ENCODE results near the gene C16orf89. TPM values are rescaled to one million over a fixed set of nuclear protein-coding genes. Genes with fewer than 3 reads are reported as not detected.
"Not testable (repeated sequence)": the region's sequence is repeated elsewhere in the genome, so short reads cannot be mapped to it uniquely, and the experiment has no call there.

C16orf89 gene
- total RNA-seq, 2 experiments from 2014 or later = not detected

- H3K27ac ChIP-seq (ENCODE audit: low read depth in 1 of 2, low read length in 2 of 2); H3K27ac Mint-ChIP-seq; CTCF ChIA-PET: not testable (repeated sequence)
Measured at GRCh38 chr16:5088086-5088790, 22.5 kb upstream of the C16orf89 start.

GRCh38 chr16:5085716-5086115, 20.0 kb upstream of the C16orf89 start:
- DNase-seq; H3K9me3 Mint-ChIP-seq; H3K27ac Mint-ChIP-seq; H3K27ac ChIP-seq (ENCODE audit: low read depth in 1 of 2, low read length in 2 of 2); H3K27me3 ChIP-seq (ENCODE audit: control insufficient read depth in 1 of 2, insufficient read depth in 2 of 2, low read length in 2 of 2); ATAC-seq (ENCODE audit: poor library complexity); H3K9me3 ChIP-seq (ENCODE audit: control insufficient read depth in 1 of 2, insufficient read depth in 1 of 2, low read length in 2 of 2); H3K27me3 Mint-ChIP-seq; H3K4me1 Mint-ChIP-seq (ENCODE audit: low read depth); H3K4me3 Mint-ChIP-seq; H3K4me3 ChIP-seq (ENCODE audit: low read length); POLR2A ChIA-PET; H3K4me1 ChIP-seq (ENCODE audit: insufficient read depth, low read length): not testable (repeated sequence)
- H3K36me3 ChIP-seq (ENCODE audit: insufficient read depth, low read length) = peaks cover 24% of the 10 kb centered on the region
- CTCF ChIA-PET = interaction anchor here (1.3 kb wide), 1 partner anchor 29 kb away, joined by 4 read pairs; no protein-coding TSS in a partner anchor
- H3K36me3 Mint-ChIP-seq (ENCODE audit: low read depth) = peaks cover 48% of the 10 kb centered on the region
- intact Hi-C loops (cut with DNase I, micrococcal nuclease) = loop anchor here (2.0 to 5.0 kb wide), 2 partner anchors 51 to 473 kb away; partner anchors contain the start of gene UBALD1 (in 1 of the 2)

More at GRCh38 chr16:5088086-5088790, 22.5 kb upstream of the C16orf89 start:
- intact Hi-C loops (cut with DNase I, micrococcal nuclease) = loop anchor here in 1 of 2 experiments (5.0 kb wide), 1 partner anchor 476 kb away; the partner anchor contains the start of gene UBALD1
- H3K4me1 Mint-ChIP-seq (ENCODE audit: low read depth); H3K27me3 Mint-ChIP-seq; H3K27me3 ChIP-seq (ENCODE audit: control insufficient read depth in 1 of 2, insufficient read depth in 2 of 2, low read length in 2 of 2); DNase-seq; ATAC-seq (ENCODE audit: poor library complexity); H3K4me3 ChIP-seq (ENCODE audit: low read length); H3K4me3 Mint-ChIP-seq; H3K9me3 ChIP-seq (ENCODE audit: control insufficient read depth in 1 of 2, insufficient read depth in 1 of 2, low read length in 2 of 2); POLR2A ChIA-PET; H3K9me3 Mint-ChIP-seq; H3K4me1 ChIP-seq (ENCODE audit: insufficient read depth, low read length): not testable (repeated sequence)
- peaks cover 37% of the 10 kb centered on the region for H3K36me3 Mint-ChIP-seq (ENCODE audit: low read depth)
- H3K36me3 ChIP-seq (ENCODE audit: insufficient read depth, low read length) = peaks cover 19% of the 10 kb centered on the region

GRCh38 chr16:5084802-5085201, 19.0 kb upstream of the C16orf89 start:
- H3K27me3 ChIP-seq (ENCODE audit: control insufficient read depth in 1 of 2, insufficient read depth in 2 of 2, low read length in 2 of 2); H3K27ac ChIP-seq (ENCODE audit: low read depth in 1 of 2, low read length in 2 of 2); H3K4me3 Mint-ChIP-seq; H3K9me3 ChIP-seq (ENCODE audit: control insufficient read depth in 1 of 2, insufficient read depth in 1 of 2, low read length in 2 of 2); H3K4me1 Mint-ChIP-seq (ENCODE audit: low read depth); H3K9me3 Mint-ChIP-seq; H3K4me1 ChIP-seq (ENCODE audit: insufficient read depth, low read length); ATAC-seq (ENCODE audit: poor library complexity); H3K27me3 Mint-ChIP-seq; H3K4me3 ChIP-seq (ENCODE audit: low read length): not testable (repeated sequence)
- ChIA-PET CTCF (interaction anchor here (0.7 to 1.3 kb wide), 5 partner anchors 12 to 236 kb away, joined by 3 to 5 read pairs (median 4); partner anchors contain the start of gene NAGPA), POLR2A (interaction anchor here (1.0 kb wide), 1 partner anchor 51 kb away, joined by 4 read pairs; the partner anchor contains the start of gene NAGPA)
- H3K27ac Mint-ChIP-seq = peak overlapping the region; percentile 4
- peak; percentile 65 for TF ChIP-seq CTCF (IDR thresholded peaks at IDR 0.05)
- H3K36me3 ChIP-seq (ENCODE audit: insufficient read depth, low read length) = peaks cover 28% of the 10 kb centered on the region
- peaks cover 54% of the 10 kb centered on the region for H3K36me3 Mint-ChIP-seq (ENCODE audit: low read depth)
- DNase-seq = peak in 13 of 14 experiments; percentile 39 to 73 (median 49)
- intact Hi-C loops (cut with DNase I, micrococcal nuclease) = loop anchor here (2.0 to 5.0 kb wide), 2 partner anchors 50 to 473 kb away; partner anchors contain the start of gene UBALD1 (in 1 of the 2)

- H3K4me3 Mint-ChIP-seq; H3K9me3 ChIP-seq (ENCODE audit: control insufficient read depth in 1 of 2, insufficient read depth in 1 of 2, low read length in 2 of 2); H3K4me1 ChIP-seq (ENCODE audit: insufficient read depth, low read length); H3K9me3 Mint-ChIP-seq; H3K27me3 Mint-ChIP-seq; ATAC-seq (ENCODE audit: poor library complexity); H3K4me1 Mint-ChIP-seq (ENCODE audit: low read depth); H3K27ac Mint-ChIP-seq; DNase-seq; H3K27ac ChIP-seq (ENCODE audit: low read depth in 1 of 2, low read length in 2 of 2); H3K4me3 ChIP-seq (ENCODE audit: low read length); H3K27me3 ChIP-seq (ENCODE audit: control insufficient read depth in 1 of 2, insufficient read depth in 2 of 2, low read length in 2 of 2): not testable (repeated sequence)
- intact Hi-C loops (cut with DNase I, micrococcal nuclease) = loop anchor here in 1 of 2 experiments (2.0 kb wide), 1 partner anchor 49 kb away; no protein-coding TSS in a partner anchor
- peaks cover 26% of the 10 kb centered on the region for H3K36me3 ChIP-seq (ENCODE audit: insufficient read depth, low read length)
- ChIA-PET CTCF (interaction anchor here (0.7 to 1.3 kb wide), 5 partner anchors 12 to 236 kb away, joined by 3 to 5 read pairs (median 4); partner anchors contain the start of gene NAGPA), POLR2A (interaction anchor here (1.0 kb wide), 1 partner anchor 51 kb away, joined by 4 read pairs; the partner anchor contains the start of gene NAGPA)
- peaks cover 57% of the 10 kb centered on the region for H3K36me3 Mint-ChIP-seq (ENCODE audit: low read depth)
Measured at GRCh38 chr16:5084099-5084731, 18.5 kb upstream of the C16orf89 start.

- intact Hi-C loops (cut with DNase I, micrococcal nuclease) = loop anchor here in 1 of 2 experiments (2.0 kb wide), 1 partner anchor 49 kb away; no protein-coding TSS in a partner anchor
- H3K27ac ChIP-seq (ENCODE audit: low read depth in 1 of 2, low read length in 2 of 2); ATAC-seq (ENCODE audit: poor library complexity); H3K9me3 Mint-ChIP-seq; H3K9me3 ChIP-seq (ENCODE audit: control insufficient read depth in 1 of 2, insufficient read depth in 1 of 2, low read length in 2 of 2); H3K27me3 Mint-ChIP-seq; H3K27me3 ChIP-seq (ENCODE audit: control insufficient read depth in 1 of 2, insufficient read depth in 2 of 2, low read length in 2 of 2); DNase-seq; H3K4me1 Mint-ChIP-seq (ENCODE audit: low read depth); POLR2A ChIA-PET; H3K4me1 ChIP-seq (ENCODE audit: insufficient read depth, low read length); H3K4me3 ChIP-seq (ENCODE audit: low read length); H3K4me3 Mint-ChIP-seq; CTCF ChIA-PET; H3K27ac Mint-ChIP-seq: not testable (repeated sequence)
- H3K36me3 ChIP-seq (ENCODE audit: insufficient read depth, low read length) = peaks cover 30% of the 10 kb centered on the region
- peaks cover 57% of the 10 kb centered on the region for H3K36me3 Mint-ChIP-seq (ENCODE audit: low read depth)
Measured at GRCh38 chr16:5083646-5084045, 17.9 kb upstream of the C16orf89 start.

- H3K4me1 Mint-ChIP-seq (ENCODE audit: low read depth); H3K4me1 ChIP-seq (ENCODE audit: insufficient read depth, low read length); H3K4me3 ChIP-seq (ENCODE audit: low read length); H3K27me3 ChIP-seq (ENCODE audit: control insufficient read depth in 1 of 2, insufficient read depth in 2 of 2, low read length in 2 of 2); DNase-seq; H3K27me3 Mint-ChIP-seq; POLR2A ChIA-PET; intact Hi-C loops (cut with DNase I, micrococcal nuclease); ATAC-seq (ENCODE audit: poor library complexity); H3K9me3 ChIP-seq (ENCODE audit: control insufficient read depth in 1 of 2, insufficient read depth in 1 of 2, low read length in 2 of 2); H3K27ac Mint-ChIP-seq; CTCF ChIA-PET; H3K27ac ChIP-seq (ENCODE audit: low read depth in 1 of 2, low read length in 2 of 2); H3K4me3 Mint-ChIP-seq; H3K9me3 Mint-ChIP-seq: not testable (repeated sequence)
- peaks cover 43% of the 10 kb centered on the region for H3K36me3 ChIP-seq (ENCODE audit: insufficient read depth, low read length)
- H3K36me3 Mint-ChIP-seq (ENCODE audit: low read depth) = peaks cover 67% of the 10 kb centered on the region
Measured at GRCh38 chr16:5080996-5081395, 15.2 kb upstream of the C16orf89 start.
